GM12878 (cell line): Measurements from ENCODE around the gene IL22RA2. TPM values are rescaled to one million over a fixed set of nuclear protein-coding genes. Genes with fewer than 3 reads are reported as not detected.

ENCODE experiments used
- ATF7 ChIP-seq: fragments of 450-650 bp; IDR thresholded peaks from 2 replicates; pipeline ENCODE4 v1.6.1; 2016; ENCODE audit warnings: low read depth, mild to moderate bottlenecking
- BHLHE40 ChIP-seq, 2 experiments: fragments of 450-650 bp in 1 of 2; IDR thresholded peaks; 2 replicates each; pipeline ENCODE4 v1.6.1; 2011 to 2017; ENCODE audit warnings: low read depth in 2 of 2, borderline replicate concordance in 1 of 2, improper control_type of control experiment in 1 of 2, low read length in 1 of 2, mild to moderate bottlenecking in 1 of 2
- CHD4 ChIP-seq: fragments of 200-600 bp; sonication (generic); IDR thresholded peaks from 2 replicates; pipeline ENCODE4 v1.6.1; 2016; ENCODE audit warnings: mild to moderate bottlenecking
- CREM ChIP-seq: IDR thresholded peaks from 2 replicates; pipeline ENCODE4 v1.6.1; 2014; ENCODE audit warnings: antibody characterized with exemption, low read depth
- EED ChIP-seq: sonication (generic); IDR thresholded peaks from 2 replicates; pipeline ENCODE4 v1.6.1; 2016; ENCODE audit warnings: antibody characterized with exemption, low read depth
- FOS ChIP-seq: IDR thresholded peaks from 3 replicates; pipeline ENCODE4 v1.6.1; 2011; ENCODE audit warnings: borderline replicate concordance; ENCODE audit not compliant: insufficient read length; ENCODE audit errors: extremely low read depth
- HCFC1 ChIP-seq: fragments of 150-350 bp; IDR thresholded peaks from 2 replicates; pipeline ENCODE4 v1.6.1; 2014; ENCODE audit warnings: low read length
- IRF5 ChIP-seq: fragments of 450-650 bp; IDR thresholded peaks from 2 replicates; pipeline ENCODE4 v1.6.1; 2017; ENCODE audit warnings: borderline replicate concordance
- KLF5 ChIP-seq: fragments of 450-650 bp; IDR thresholded peaks from 2 replicates; pipeline ENCODE4 v1.6.1; 2014; ENCODE audit warnings: mild to moderate bottlenecking; ENCODE audit not compliant: partially characterized antibody
- NFIC ChIP-seq: IDR thresholded peaks from 2 replicates; pipeline ENCODE4 v1.6.1; 2012; ENCODE audit warnings: low read depth, mild to moderate bottlenecking, inconsistent platforms, low read length, moderate library complexity
- PAX8 ChIP-seq: fragments of 450-650 bp; IDR thresholded peaks from 2 replicates; pipeline ENCODE4 v1.6.1; 2017; ENCODE audit warnings: mild to moderate bottlenecking, moderate library complexity
- SIN3A ChIP-seq: IDR thresholded peaks from 2 replicates; pipeline ENCODE4 v1.6.1; 2012; ENCODE audit warnings: low read depth, low read length, improper control_type of control experiment
- SIX5 ChIP-seq: IDR thresholded peaks from 2 replicates; pipeline ENCODE4 v1.6.1; 2011; ENCODE audit warnings: mild to moderate bottlenecking, low read depth, low read length, moderate library complexity; ENCODE audit not compliant: severe bottlenecking
- SKIL ChIP-seq: fragments of 450-650 bp; IDR thresholded peaks from 2 replicates; pipeline ENCODE4 v1.6.1; 2017; ENCODE audit warnings: mild to moderate bottlenecking, low read depth, inconsistent platforms; ENCODE audit not compliant: poor library complexity, severe bottlenecking
- STAT3 ChIP-seq: IDR thresholded peaks from 2 replicates; pipeline ENCODE4 v1.6.1; 2011; ENCODE audit warnings: low read depth, low read length, improper control_type of control experiment
- SUPT20H ChIP-seq: IDR thresholded peaks from 2 replicates; pipeline ENCODE4 v1.6.1; 2011; ENCODE audit warnings: low read depth, mild to moderate bottlenecking, low read length, moderate library complexity, borderline replicate concordance; ENCODE audit not compliant: control insufficient read depth
- TCF7 ChIP-seq: IDR thresholded peaks from 2 replicates; pipeline ENCODE4 v1.6.1; 2014; ENCODE audit warnings: antibody characterized with exemption, borderline replicate concordance
- USF2 ChIP-seq: IDR thresholded peaks from 2 replicates; pipeline ENCODE4 v1.6.1; 2011; ENCODE audit warnings: low read depth, low read length, improper control_type of control experiment, borderline replicate concordance
- YBX1 ChIP-seq: fragments of 450-650 bp; IDR thresholded peaks from 2 replicates; pipeline ENCODE4 v1.6.1; 2016; ENCODE audit warnings: antibody characterized with exemption
- ZNF24 ChIP-seq: fragments of 450-650 bp; IDR thresholded peaks from 2 replicates; pipeline ENCODE4 v1.6.1; 2017; ENCODE audit warnings: antibody characterized with exemption, mild to moderate bottlenecking
- ZNF384 ChIP-seq: IDR thresholded peaks from 2 replicates; pipeline ENCODE4 v1.6.1; 2012; ENCODE audit warnings: low read depth, mild to moderate bottlenecking, low read length, improper control_type of control experiment, borderline replicate concordance
- polyA plus RNA-seq, 11 experiments: library from polyadenylated mRNA; depleted of rRNA in 4 of 11; unstranded in 6 of 11; stranded (reverse) in 5 of 11; fragments of >200 nt; fragmentation: Nextera tagmentation in 4 of 11; fragmentation: Illumina TruSeq in 1 of 11; extraction: Ambion mirVana in 4 of 11; extraction: Trizol in 1 of 11; gene quantifications; 1 replicate in 1 of 11; 2 replicates in 10 of 11; pipeline versions ENCODE4 v1.2.1 to v1.2.3, GENCODE V29; 2011 to 2016; ENCODE audit warnings: inconsistent platforms in 2 of 11, missing spikeins in 2 of 11, low read depth in 1 of 11
- total RNA-seq, 4 experiments: library from RNA; depleted of rRNA in 3 of 4; stranded (reverse); fragments of >200 nt in 3 of 4; fragmentation: Illumina TruSeq in 1 of 4; extraction: Trizol in 1 of 4; gene quantifications; 2 replicates each; pipeline versions ENCODE4 v1.2.1 to v1.2.3, GENCODE V29; 2013 to 2021
- TF ChIP-seq, protein P1 (sequence below): fragments of 450-650 bp; IDR thresholded peaks from 2 replicates; pipeline ENCODE4 v1.6.1; 2017; ENCODE audit warnings: antibody characterized with exemption, mild to moderate bottlenecking, moderate library complexity
- TF ChIP-seq, protein P2 (sequence below): IDR thresholded peaks from 2 replicates; pipeline ENCODE4 v1.6.1; 2011; ENCODE audit warnings: borderline replicate concordance, low read depth, mild to moderate bottlenecking, moderate library complexity, mixed read lengths, low read length; ENCODE audit not compliant: insufficient read depth; ENCODE audit errors: extremely low read length

Gene IL22RA2
- total and polyA plus RNA-seq, 10 of the 15 experiments (the other 5 are each of a cell fraction or from before 2014, with no cell fraction given): 0.05 to 0.22 (median 0.09) TPM; not detected in 3

DNA sequence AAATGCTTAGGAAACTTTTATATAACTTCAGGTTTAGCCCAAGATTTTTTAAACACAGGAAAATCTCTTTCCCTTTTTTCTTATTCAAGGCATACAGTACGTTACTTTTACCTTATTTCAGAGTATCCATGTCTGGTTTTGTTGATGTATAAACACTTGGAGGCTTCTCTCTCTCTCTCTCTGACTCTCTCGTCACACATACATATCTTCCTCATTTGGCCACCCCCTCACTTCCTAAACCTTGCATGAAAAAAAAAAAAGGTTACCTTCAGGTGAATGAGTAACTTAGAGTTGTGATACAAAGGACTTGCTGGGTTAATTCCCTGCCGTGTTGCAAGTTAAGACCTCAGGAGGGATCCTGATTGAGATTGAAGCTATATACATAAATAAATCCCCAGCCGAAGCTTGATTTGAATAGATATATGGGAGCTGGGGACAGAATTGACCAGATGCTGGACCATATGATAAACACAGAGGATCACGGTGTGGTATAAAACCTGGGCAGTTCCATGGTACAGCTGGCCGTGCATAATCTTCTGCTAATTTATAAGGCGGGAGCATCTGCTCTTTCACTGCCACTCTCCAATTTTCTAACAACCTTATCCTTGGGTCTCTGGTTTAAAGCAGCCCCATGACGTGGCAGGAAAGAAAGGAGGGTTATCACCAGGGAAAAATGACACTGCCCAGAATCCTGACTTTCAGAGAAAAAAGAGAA lies 73.6 kb downstream of the IL22RA2 start (continued):
- TF ChIP-seq, protein P1, sequence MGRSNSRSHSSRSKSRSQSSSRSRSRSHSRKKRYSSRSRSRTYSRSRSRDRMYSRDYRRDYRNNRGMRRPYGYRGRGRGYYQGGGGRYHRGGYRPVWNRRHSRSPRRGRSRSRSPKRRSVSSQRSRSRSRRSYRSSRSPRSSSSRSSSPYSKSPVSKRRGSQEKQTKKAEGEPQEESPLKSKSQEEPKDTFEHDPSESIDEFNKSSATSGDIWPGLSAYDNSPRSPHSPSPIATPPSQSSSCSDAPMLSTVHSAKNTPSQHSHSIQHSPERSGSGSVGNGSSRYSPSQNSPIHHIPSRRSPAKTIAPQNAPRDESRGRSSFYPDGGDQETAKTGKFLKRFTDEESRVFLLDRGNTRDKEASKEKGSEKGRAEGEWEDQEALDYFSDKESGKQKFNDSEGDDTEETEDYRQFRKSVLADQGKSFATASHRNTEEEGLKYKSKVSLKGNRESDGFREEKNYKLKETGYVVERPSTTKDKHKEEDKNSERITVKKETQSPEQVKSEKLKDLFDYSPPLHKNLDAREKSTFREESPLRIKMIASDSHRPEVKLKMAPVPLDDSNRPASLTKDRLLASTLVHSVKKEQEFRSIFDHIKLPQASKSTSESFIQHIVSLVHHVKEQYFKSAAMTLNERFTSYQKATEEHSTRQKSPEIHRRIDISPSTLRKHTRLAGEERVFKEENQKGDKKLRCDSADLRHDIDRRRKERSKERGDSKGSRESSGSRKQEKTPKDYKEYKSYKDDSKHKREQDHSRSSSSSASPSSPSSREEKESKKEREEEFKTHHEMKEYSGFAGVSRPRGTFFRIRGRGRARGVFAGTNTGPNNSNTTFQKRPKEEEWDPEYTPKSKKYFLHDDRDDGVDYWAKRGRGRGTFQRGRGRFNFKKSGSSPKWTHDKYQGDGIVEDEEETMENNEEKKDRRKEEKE: no peak
- TF ChIP-seq USF2 (no peak), STAT3 (no peak), SIX5 (no peak), ZNF384 (peak; percentile 97), CREM (peak; percentile 79), FOS (no peak), SUPT20H (no peak), ATF7 (peak; percentile 81), SIN3A (no peak), SKIL (peak; percentile 35), PAX8 (no peak), EED (0 out of 2 replicates have a peak, but pooled peaks have one; percentile 17), ZNF24 (no peak), CHD4 (no peak), YBX1 (no peak), BHLHE40 (IDR thresholded peaks at IDR 0.05; ENCODE audit: borderline replicate concordance in 1 of 2, low read depth in 2 of 2, low read length in 1 of 2) (0 out of 4 replicates have a peak, but pooled peaks of 1 of the 2 experiments have one; percentile 19), TCF7 (no peak), HCFC1 (no peak), KLF5 (no peak), NFIC (peak; percentile 73; the same call in 1 of the 2 replicates), IRF5 (no peak)
- TF ChIP-seq, protein P2, sequence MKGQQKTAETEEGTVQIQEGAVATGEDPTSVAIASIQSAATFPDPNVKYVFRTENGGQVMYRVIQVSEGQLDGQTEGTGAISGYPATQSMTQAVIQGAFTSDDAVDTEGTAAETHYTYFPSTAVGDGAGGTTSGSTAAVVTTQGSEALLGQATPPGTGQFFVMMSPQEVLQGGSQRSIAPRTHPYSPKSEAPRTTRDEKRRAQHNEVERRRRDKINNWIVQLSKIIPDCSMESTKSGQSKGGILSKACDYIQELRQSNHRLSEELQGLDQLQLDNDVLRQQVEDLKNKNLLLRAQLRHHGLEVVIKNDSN: no peak
